ENCODE data around the gene TMEM151B. TPM values are rescaled to one million over a fixed set of nuclear protein-coding genes. Genes with fewer than 3 reads are reported as not detected.

Gene TMEM151B
- total and polyA plus RNA-seq, 2 donors from 2014 or later = not detected

DNA sequence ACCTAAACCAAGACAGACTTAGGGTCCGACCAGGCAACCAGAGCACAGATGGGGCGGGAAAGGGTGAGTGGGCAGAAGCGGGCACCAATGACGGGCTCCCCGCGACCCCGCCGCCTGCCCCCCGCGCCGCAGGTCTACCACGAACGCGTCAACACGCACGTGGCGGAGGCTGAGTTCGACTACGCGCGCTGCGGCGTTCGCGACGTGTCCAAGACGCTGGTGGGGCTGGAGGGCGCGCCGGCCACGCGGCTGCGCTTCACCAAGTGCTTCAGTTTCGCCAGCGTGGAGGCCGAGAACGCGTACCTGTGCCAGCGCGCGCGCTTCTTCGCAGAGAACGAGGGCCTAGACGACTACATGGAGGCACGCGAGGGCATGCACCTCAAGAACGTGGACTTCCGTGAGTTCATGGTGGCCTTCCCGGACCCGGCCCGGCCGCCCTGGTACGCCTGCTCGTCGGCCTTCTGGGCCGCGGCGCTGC lies 5.1 kb downstream of the TMEM151B start:
- Histone ChIP-seq H3K9me3 (ENCODE audit: control insufficient read depth in 2 of 3, insufficient read depth in 1 of 3, low read length in 3 of 3) (no peaks in the 10 kb centered on the region), H3K27me3 (ENCODE audit: control insufficient read depth, insufficient read depth, low read length) (peaks cover 2% of the 10 kb centered on the region), H3K9ac (ENCODE audit: low read length in 3 of 3) (no peak overlapping the region), H3K4me3 (ENCODE audit: low read length in 3 of 3) (no peak overlapping the region), H3K27ac (ENCODE audit: low read depth in 2 of 2, low read length in 2 of 2) (no peak overlapping the region), H3K36me3 (ENCODE audit: control insufficient read depth in 2 of 3, insufficient read depth in 3 of 3, low read length in 3 of 3) (no peaks in the 10 kb centered on the region), H3K4me1 (ENCODE audit: control insufficient read depth in 2 of 3, insufficient read depth in 2 of 3, low read depth in 1 of 3, low read length in 3 of 3) (peaks cover 0 to 2% (median 0%) of the 10 kb centered on the region in 3 donors)
- FAIRE-seq = no peak
- DNase-seq = no peak
- intact Hi-C loops (cut with DNase I) = no loop called here
- TF ChIP-seq, protein P1, sequence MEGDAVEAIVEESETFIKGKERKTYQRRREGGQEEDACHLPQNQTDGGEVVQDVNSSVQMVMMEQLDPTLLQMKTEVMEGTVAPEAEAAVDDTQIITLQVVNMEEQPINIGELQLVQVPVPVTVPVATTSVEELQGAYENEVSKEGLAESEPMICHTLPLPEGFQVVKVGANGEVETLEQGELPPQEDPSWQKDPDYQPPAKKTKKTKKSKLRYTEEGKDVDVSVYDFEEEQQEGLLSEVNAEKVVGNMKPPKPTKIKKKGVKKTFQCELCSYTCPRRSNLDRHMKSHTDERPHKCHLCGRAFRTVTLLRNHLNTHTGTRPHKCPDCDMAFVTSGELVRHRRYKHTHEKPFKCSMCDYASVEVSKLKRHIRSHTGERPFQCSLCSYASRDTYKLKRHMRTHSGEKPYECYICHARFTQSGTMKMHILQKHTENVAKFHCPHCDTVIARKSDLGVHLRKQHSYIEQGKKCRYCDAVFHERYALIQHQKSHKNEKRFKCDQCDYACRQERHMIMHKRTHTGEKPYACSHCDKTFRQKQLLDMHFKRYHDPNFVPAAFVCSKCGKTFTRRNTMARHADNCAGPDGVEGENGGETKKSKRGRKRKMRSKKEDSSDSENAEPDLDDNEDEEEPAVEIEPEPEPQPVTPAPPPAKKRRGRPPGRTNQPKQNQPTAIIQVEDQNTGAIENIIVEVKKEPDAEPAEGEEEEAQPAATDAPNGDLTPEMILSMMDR (IDR thresholded peaks at IDR 0.05; ENCODE audit: borderline replicate concordance, extremely low read depth, insufficient read depth) = no peak

DNA sequence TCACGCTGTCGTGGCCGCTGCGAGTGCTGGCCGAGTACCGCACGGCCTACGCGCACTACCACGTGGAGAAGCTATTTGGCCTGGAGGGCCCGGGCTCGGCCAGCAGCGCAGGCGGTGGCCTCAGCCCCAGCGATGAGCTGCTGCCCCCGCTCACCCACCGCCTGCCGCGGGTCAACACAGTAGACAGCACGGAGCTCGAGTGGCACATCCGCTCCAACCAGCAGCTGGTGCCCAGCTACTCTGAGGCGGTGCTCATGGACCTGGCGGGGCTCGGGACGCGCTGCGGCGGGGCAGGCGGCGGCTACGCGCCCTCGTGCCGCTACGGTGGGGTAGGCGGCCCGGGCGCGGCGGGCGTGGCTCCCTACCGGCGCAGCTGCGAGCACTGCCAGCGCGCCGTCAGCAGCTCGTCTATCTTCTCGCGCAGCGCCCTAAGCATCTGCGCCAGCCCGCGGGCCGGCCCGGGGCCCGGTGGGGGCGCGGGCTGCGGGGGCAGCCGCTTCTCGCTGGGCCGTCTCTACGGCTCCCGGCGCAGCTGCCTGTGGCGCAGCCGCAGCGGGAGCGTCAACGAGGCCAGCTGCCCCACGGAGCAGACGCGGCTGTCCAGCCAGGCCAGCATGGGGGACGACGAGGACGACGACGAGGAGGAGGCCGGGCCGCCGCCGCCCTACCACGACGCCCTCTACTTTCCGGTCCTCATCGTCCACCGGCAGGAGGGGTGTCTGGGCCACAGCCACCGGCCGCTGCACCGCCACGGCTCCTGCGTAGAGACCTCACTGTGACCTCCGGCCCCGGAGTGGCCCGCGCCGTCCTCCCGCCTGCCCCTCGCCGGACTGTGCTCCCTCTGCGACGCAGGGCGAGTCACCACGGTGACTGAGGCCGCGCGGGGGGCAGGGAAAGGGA lies 5.7 kb downstream of the TMEM151B start:
- Histone ChIP-seq H3K9me3 (ENCODE audit: control insufficient read depth in 2 of 3, insufficient read depth in 1 of 3, low read length in 3 of 3) (no peaks in the 10 kb centered on the region), H3K9ac (ENCODE audit: low read length in 3 of 3) (no peak overlapping the region), H3K27me3 (ENCODE audit: control insufficient read depth, insufficient read depth, low read length) (peaks cover 2% of the 10 kb centered on the region), H3K27ac (ENCODE audit: low read depth in 2 of 2, low read length in 2 of 2) (no peak overlapping the region), H3K36me3 (ENCODE audit: control insufficient read depth in 2 of 3, insufficient read depth in 3 of 3, low read length in 3 of 3) (no peaks in the 10 kb centered on the region), H3K4me3 (ENCODE audit: low read length in 3 of 3) (no peak overlapping the region), H3K4me1 (ENCODE audit: control insufficient read depth in 2 of 3, insufficient read depth in 2 of 3, low read depth in 1 of 3, low read length in 3 of 3) (peaks cover 0 to 2% (median 0%) of the 10 kb centered on the region in 3 donors)
- intact Hi-C loops (cut with DNase I) = no loop called here
- peak in 4 of 5 donors; percentile 43 to 62 (median 50) for DNase-seq
- TF ChIP-seq, protein P1 (IDR thresholded peaks at IDR 0.05; ENCODE audit: borderline replicate concordance, extremely low read depth, insufficient read depth) = no peak
- no peak for FAIRE-seq

DNA sequence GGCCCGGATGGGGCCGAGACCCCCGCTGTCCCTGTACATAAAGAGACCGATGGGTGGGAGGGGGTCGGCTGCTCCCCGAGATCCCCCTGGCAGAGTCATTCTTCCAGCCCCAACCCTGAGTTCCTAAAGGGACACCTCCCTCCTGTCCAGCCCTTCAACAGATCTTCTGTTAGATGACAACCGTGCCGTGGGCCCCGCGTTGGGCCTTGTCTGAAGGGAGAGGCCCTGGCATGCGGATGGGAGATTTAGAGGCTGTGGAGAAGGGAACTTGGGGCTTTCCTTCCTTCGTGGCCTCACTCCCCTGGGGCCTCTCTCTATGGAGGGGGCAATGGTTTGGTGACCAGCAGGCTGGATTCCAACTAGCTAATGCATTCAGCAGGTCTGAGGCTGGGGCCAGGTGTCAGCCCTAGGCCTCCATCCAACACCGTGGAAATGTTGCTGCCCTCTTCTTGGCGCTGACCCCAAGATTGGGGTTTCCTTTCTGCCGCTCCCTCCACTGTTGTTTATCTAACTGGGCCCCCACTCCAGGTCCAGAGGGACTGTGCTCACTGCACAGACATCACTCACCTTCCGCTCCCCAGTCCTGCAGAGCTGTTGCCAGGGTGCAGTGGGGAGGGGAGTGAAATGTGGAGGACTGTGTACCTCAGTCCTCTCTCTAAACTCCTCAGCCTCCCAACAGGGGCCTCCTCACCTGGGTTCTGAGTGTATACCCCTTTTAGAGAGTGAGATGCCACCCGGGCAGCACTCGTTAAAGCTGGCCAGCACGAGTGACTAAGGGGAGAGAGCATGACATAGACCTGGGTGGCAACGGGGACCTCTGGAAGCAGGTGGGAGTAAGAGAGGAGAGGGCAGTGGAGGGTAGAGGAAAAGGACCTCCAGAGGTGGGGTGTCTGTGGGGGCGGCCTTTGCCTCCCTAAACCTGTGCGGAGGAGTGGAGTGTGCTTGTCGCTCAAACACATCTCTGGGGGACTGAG lies 6.7 kb downstream of the TMEM151B start:
- Histone ChIP-seq H3K4me3 (ENCODE audit: low read length in 3 of 3) (no peak overlapping the region), H3K9ac (ENCODE audit: low read length in 3 of 3) (no peak overlapping the region), H3K4me1 (ENCODE audit: control insufficient read depth in 2 of 3, insufficient read depth in 2 of 3, low read depth in 1 of 3, low read length in 3 of 3) (no peaks in the 10 kb centered on the region), H3K9me3 (ENCODE audit: control insufficient read depth in 2 of 3, insufficient read depth in 1 of 3, low read length in 3 of 3) (no peaks in the 10 kb centered on the region), H3K27me3 (ENCODE audit: control insufficient read depth, insufficient read depth, low read length) (peaks cover 2% of the 10 kb centered on the region), H3K36me3 (ENCODE audit: control insufficient read depth in 2 of 3, insufficient read depth in 3 of 3, low read length in 3 of 3) (no peaks in the 10 kb centered on the region), H3K27ac (ENCODE audit: low read depth in 2 of 2, low read length in 2 of 2) (no peak overlapping the region)
- FAIRE-seq (no peak), DNase-seq (no peak)
- TF ChIP-seq, protein P1 (IDR thresholded peaks at IDR 0.05; ENCODE audit: borderline replicate concordance, extremely low read depth, insufficient read depth) = no peak
- intact Hi-C loops (cut with DNase I) = no loop called here

Measured in kidney (tissue), 14 donors.